ENCODE results near the gene RABGAP1.

The RABGAP1 gene

GRCh38 chr9:123011380-123011779 lies 70.6 kb downstream of the RABGAP1 start:
- no peak for DNase-seq

- no peak for DNase-seq
These were observed 71.2 kb downstream of the RABGAP1 start for GRCh38 chr9:123011878-123012528.

GRCh38 chr9:123016631-123017030 lies 75.8 kb downstream of the RABGAP1 start:
- no peak for DNase-seq

- no peak for DNase-seq
These were observed 80.0 kb downstream of the RABGAP1 start for GRCh38 chr9:123020796-123021195.

- DNase-seq = no peak
These were observed 85.6 kb downstream of the RABGAP1 start for GRCh38 chr9:123026425-123026824.

GRCh38 chr9:123027517-123027916 lies 86.7 kb downstream of the RABGAP1 start:
- DNase-seq = no peak

GRCh38 chr9:123028136-123028535 lies 87.3 kb downstream of the RABGAP1 start:
- no peak for DNase-seq

- DNase-seq = no peak
These were observed 88.2 kb downstream of the RABGAP1 start for GRCh38 chr9:123028973-123029372.

- DNase-seq = no peak
These were observed 91.1 kb downstream of the RABGAP1 start for GRCh38 chr9:123031963-123032362.

- no peak for DNase-seq
These were observed 92.5 kb downstream of the RABGAP1 start, which contains the start of gene GPR21 for GRCh38 chr9:123033352-123033751. GPR21 (plus strand) TSS chr9:123033667; CDS start chr9:123034567, 900 bp downstream.

GRCh38 chr9:123033864-123034601 lies 93.2 kb downstream of the RABGAP1 start:
- no peak for DNase-seq

- DNase-seq = no peak
These were observed 94.2 kb downstream of the RABGAP1 start for GRCh38 chr9:123034881-123035510.

GRCh38 chr9:123035791-123036190 lies 95.0 kb downstream of the RABGAP1 start:
- DNase-seq = no peak

GRCh38 chr9:123036893-123037545 lies 96.2 kb downstream of the RABGAP1 start:
- no peak for DNase-seq

GRCh38 chr9:123039617-123040219 lies 98.9 kb downstream of the RABGAP1 start:
- no peak for DNase-seq

- DNase-seq = no peak
These were observed 100.0 kb downstream of the RABGAP1 start for GRCh38 chr9:123040801-123041200.

- no peak for DNase-seq
These were observed 100.7 kb downstream of the RABGAP1 start for GRCh38 chr9:123041489-123041888.

- DNase-seq = no peak
These were observed 102.5 kb downstream of the RABGAP1 start for GRCh38 chr9:123043081-123043939.

- peak; percentile 49 for DNase-seq
These were observed 103.8 kb downstream of the RABGAP1 start for GRCh38 chr9:123044586-123044985.

- DNase-seq = peak; percentile 72
These were observed 105.8 kb downstream of the RABGAP1 start for GRCh38 chr9:123046406-123047195.

- no peak for DNase-seq
These were observed 107.9 kb downstream of the RABGAP1 start for GRCh38 chr9:123048748-123049147.

Data from NCI-H82 (cell line).